Parathyroid adenoma (tissue), 2 donors: Measurements from ENCODE around the gene PEX11B.

ENCODE experiments used
- H2AFZ ChIP-seq: fragments of 300-600 bp; sonication (generic); one replicate; pipeline ENCODE4 v1.7.0; 2017; ENCODE audit warnings: antibody characterized with exemption, mild to moderate bottlenecking
- H3K27ac ChIP-seq: fragments of 300-600 bp; sonication (generic); one replicate; pipeline ENCODE4 v1.7.0; 2017
- H3K27me3 ChIP-seq: fragments of 300-600 bp; sonication (generic); one replicate; pipeline ENCODE4 v1.7.0; 2017; ENCODE audit warnings: low read length; ENCODE audit not compliant: control insufficient read depth, insufficient read depth
- H3K36me3 ChIP-seq: fragments of 300-600 bp; sonication (generic); one replicate; pipeline ENCODE4 v1.7.0; 2017; ENCODE audit warnings: low read length; ENCODE audit not compliant: control insufficient read depth, insufficient read depth
- H3K4me1 ChIP-seq: fragments of 300-600 bp; sonication (generic); one replicate; pipeline ENCODE4 v1.7.0; 2017; ENCODE audit warnings: control low read depth
- H3K4me2 ChIP-seq: fragments of 300-600 bp; sonication (generic); one replicate; pipeline ENCODE4 v1.7.0; 2017; ENCODE audit warnings: low read length
- H3K4me3 ChIP-seq: fragments of 300-600 bp; sonication (generic); one replicate; pipeline ENCODE4 v1.7.0; 2017; ENCODE audit warnings: low read depth, low read length
- H3K79me2 ChIP-seq: fragments of 300-600 bp; sonication (generic); one replicate; pipeline ENCODE4 v1.7.0; 2017; ENCODE audit warnings: control low read depth
- H3K9ac ChIP-seq: fragments of 300-600 bp; sonication (generic); one replicate; pipeline ENCODE4 v1.7.0; 2017; ENCODE audit warnings: mild to moderate bottlenecking
- H3K9me3 ChIP-seq: fragments of 300-600 bp; sonication (generic); one replicate; pipeline ENCODE4 v1.7.0; 2017; ENCODE audit warnings: low read length; ENCODE audit not compliant: control insufficient read depth
- CTCF ChIP-seq: fragments of 300-600 bp; sonication (generic); IDR thresholded peaks from one replicate; pipeline ENCODE4 v1.7.0; 2017; ENCODE audit warnings: antibody characterized with exemption, mild to moderate bottlenecking
- donor health status: primary hyperparathyroidism.

PEX11B gene

GRCh38 chr1:145889722-145890121, 28.8 kb downstream of the PEX11B start:
- TF ChIP-seq CTCF: no peak
- Histone ChIP-seq H3K27ac (no peak overlapping the region), H3K79me2 (no peaks in the 10 kb centered on the region), H3K9ac (no peak overlapping the region), H3K4me2 (no peak overlapping the region), H3K4me3 (no peak overlapping the region), H2AFZ (no peak overlapping the region), H3K4me1 (peaks cover 5% of the 10 kb centered on the region), H3K36me3 (no peaks in the 10 kb centered on the region), H3K27me3 (no peaks in the 10 kb centered on the region), H3K9me3 (no peaks in the 10 kb centered on the region)

- H3K27ac ChIP-seq: no peak overlapping the region
- no peak for TF ChIP-seq CTCF
Measured at GRCh38 chr1:145887631-145888030, 30.9 kb downstream of the PEX11B start.

GRCh38 chr1:145886816-145887215, 31.7 kb downstream of the PEX11B start:
- Histone ChIP-seq H3K9ac (no peak overlapping the region), H3K4me1 (no peaks in the 10 kb centered on the region), H2AFZ (no peak overlapping the region), H3K9me3 (no peaks in the 10 kb centered on the region), H3K4me3 (no peak overlapping the region), H3K79me2 (no peaks in the 10 kb centered on the region), H3K36me3 (no peaks in the 10 kb centered on the region), H3K4me2 (no peak overlapping the region), H3K27me3 (no peaks in the 10 kb centered on the region), H3K27ac (no peak overlapping the region)
- no peak for TF ChIP-seq CTCF

More at GRCh38 chr1:145887631-145888030, 30.9 kb downstream of the PEX11B start:
- Histone ChIP-seq H3K36me3 (no peaks in the 10 kb centered on the region), H3K4me1 (peaks cover 3% of the 10 kb centered on the region), H3K9me3 (no peaks in the 10 kb centered on the region), H3K4me3 (no peak overlapping the region), H3K79me2 (no peaks in the 10 kb centered on the region), H3K9ac (no peak overlapping the region), H2AFZ (no peak overlapping the region), H3K4me2 (no peak overlapping the region), H3K27me3 (no peaks in the 10 kb centered on the region)

- H3K4me3 ChIP-seq: peak overlapping the region; percentile 59
- TF ChIP-seq CTCF: no peak
- H3K4me2 ChIP-seq: peak overlapping the region; percentile 91
- H3K9ac ChIP-seq: no peak overlapping the region
- no peaks in the 10 kb centered on the region for H3K36me3 ChIP-seq
- H2AFZ ChIP-seq: peak overlapping the region; percentile 70
- H3K79me2 ChIP-seq: no peaks in the 10 kb centered on the region
- H3K27ac ChIP-seq: no peak overlapping the region
- H3K4me1 ChIP-seq: no peaks in the 10 kb centered on the region
- H3K9me3 ChIP-seq: no peaks in the 10 kb centered on the region
- H3K27me3 ChIP-seq: no peaks in the 10 kb centered on the region
Measured at GRCh38 chr1:145886390-145886789, 32.1 kb downstream of the PEX11B start.

- Histone ChIP-seq H3K9me3 (no peaks in the 10 kb centered on the region), H3K4me3 (peak within 1 kb of the TSS; percentile 59), H3K9ac (no peak within 1 kb of the TSS)
Measured at GRCh38 chr1:145885738-145886287, 32.7 kb downstream of the PEX11B start, which contains the start of gene ANKRD35. Gene ANKRD35, minus strand, starts transcription at chr1:145885866. Its CDS starts 108 bp downstream, at chr1:145885758.

More at GRCh38 chr1:145885738-145886287, 32.7 kb downstream of the PEX11B start, which contains the start of gene ANKRD35:
- no peaks in the 10 kb centered on the region for H3K27me3 ChIP-seq
- TF ChIP-seq CTCF: no peak
- no peaks in the 10 kb centered on the region for H3K36me3 ChIP-seq
- no peaks in the 10 kb centered on the region for H3K79me2 ChIP-seq
- H3K4me1 ChIP-seq: no peaks in the 10 kb centered on the region
- H2AFZ ChIP-seq: peak within 1 kb of the TSS; percentile 70
- peak within 1 kb of the TSS; percentile 91 for H3K4me2 ChIP-seq
- no peak within 1 kb of the TSS for H3K27ac ChIP-seq
